ENCODE measurements around the gene UBASH3B. TPM values are rescaled to one million over a fixed set of nuclear protein-coding genes. Genes with fewer than 3 reads are reported as not detected.

UBASH3B gene
- total RNA-seq, 1 experiment from 2014 or later: 81.9 TPM

- CTCF ChIA-PET: no interaction called here
- H2AFZ ChIP-seq: no peak overlapping the region
Measured at GRCh38 chr11:122714484-122714883, 59.0 kb downstream of the UBASH3B start.

GRCh38 chr11:122715548-122716440 is 60.3 kb downstream of the UBASH3B start:
- H3K79me2 ChIP-seq (ENCODE audit: low read depth): peaks cover 97% of the 10 kb centered on the region
- no peak for DNase-seq
- H3K9me3 ChIP-seq (ENCODE audit: insufficient read depth, low read depth): no peaks in the 10 kb centered on the region
- BruUV-seq (replicated peaks): no TSS peak
- H3K4me2 ChIP-seq: no peak overlapping the region
- H3K36me3 ChIP-seq (ENCODE audit: low read depth): peaks cover 18% of the 10 kb centered on the region
- ChIA-PET POLR2A (ENCODE audit: unreplicated experiment) (no interaction called here), CTCF (no interaction called here)
- intact Hi-C loops (cut with micrococcal nuclease; ENCODE audit: unreplicated experiment): no loop called here
- no peaks in the 10 kb centered on the region for H3K9me2 ChIP-seq (ENCODE audit: insufficient read depth)
- H3K27ac ChIP-seq: no peak overlapping the region
- no peak overlapping the region for H3K4me3 ChIP-seq
- no peak overlapping the region for H2AFZ ChIP-seq
- H3K27me3 ChIP-seq (ENCODE audit: insufficient read depth, low read depth): no peaks in the 10 kb centered on the region
- H4K20me1 ChIP-seq (ENCODE audit: insufficient read depth): peaks cover 13% of the 10 kb centered on the region
- peaks cover 30% of the 10 kb centered on the region for H3F3A ChIP-seq (ENCODE audit: insufficient read depth, low read depth)
- H3K4me1 ChIP-seq (replicated peaks; ENCODE audit: insufficient read depth): peaks cover 14% of the 10 kb centered on the region
- TF ChIP-seq CTCF (conservative IDR thresholded peaks at IDR 0.05): no peak
- TF ChIP-seq EZH2 (IDR thresholded peaks at IDR 0.05; ENCODE audit: low read depth): no peak

More at GRCh38 chr11:122714484-122714883, 59.0 kb downstream of the UBASH3B start:
- Histone ChIP-seq H3K9me2 (ENCODE audit: insufficient read depth) (no peaks in the 10 kb centered on the region), H3K79me2 (ENCODE audit: low read depth) (peaks cover 97% of the 10 kb centered on the region), H3K27ac (no peak overlapping the region), H4K20me1 (ENCODE audit: insufficient read depth) (peaks cover 5% of the 10 kb centered on the region; the same call in 1 of the 2 replicates), H3K9me3 (ENCODE audit: insufficient read depth, low read depth) (no peaks in the 10 kb centered on the region), H3K4me1 (replicated peaks; ENCODE audit: insufficient read depth) (peaks cover 7% of the 10 kb centered on the region), H3K36me3 (ENCODE audit: low read depth) (peaks cover 18% of the 10 kb centered on the region), H3K27me3 (ENCODE audit: insufficient read depth, low read depth) (no peaks in the 10 kb centered on the region), H3K4me3 (no peak overlapping the region), H3F3A (ENCODE audit: insufficient read depth, low read depth) (peaks cover 29% of the 10 kb centered on the region), H3K4me2 (no peak overlapping the region)
- BruUV-seq (replicated peaks): no TSS peak
- POLR2A ChIA-PET (ENCODE audit: unreplicated experiment): no interaction called here
- TF ChIP-seq CTCF (conservative IDR thresholded peaks at IDR 0.05) (no peak), EZH2 (IDR thresholded peaks at IDR 0.05; ENCODE audit: low read depth) (no peak)
- no peak for DNase-seq
- intact Hi-C loops (cut with micrococcal nuclease; ENCODE audit: unreplicated experiment): no loop called here

- peaks cover 18% of the 10 kb centered on the region for H3K36me3 ChIP-seq (ENCODE audit: low read depth)
- peaks cover 95% of the 10 kb centered on the region for H3K79me2 ChIP-seq (ENCODE audit: low read depth)
- POLR2A ChIA-PET (ENCODE audit: unreplicated experiment): no interaction called here
Measured at GRCh38 chr11:122717264-122717867, 61.8 kb downstream of the UBASH3B start.

More at GRCh38 chr11:122717264-122717867, 61.8 kb downstream of the UBASH3B start:
- peaks cover 30% of the 10 kb centered on the region for H3K4me1 ChIP-seq (replicated peaks; ENCODE audit: insufficient read depth)
- no peaks in the 10 kb centered on the region for H3K27me3 ChIP-seq (ENCODE audit: insufficient read depth, low read depth)
- H3K9me3 ChIP-seq (ENCODE audit: insufficient read depth, low read depth): no peaks in the 10 kb centered on the region
- no peak overlapping the region for H3K27ac ChIP-seq
- peaks cover 34% of the 10 kb centered on the region for H3F3A ChIP-seq (ENCODE audit: insufficient read depth, low read depth)
- CTCF ChIA-PET: no interaction called here
- DNase-seq: no peak
- no peak overlapping the region for H2AFZ ChIP-seq
- no peaks in the 10 kb centered on the region for H3K9me2 ChIP-seq (ENCODE audit: insufficient read depth)
- TF ChIP-seq CTCF (conservative IDR thresholded peaks at IDR 0.05): no peak
- no peak for TF ChIP-seq EZH2 (IDR thresholded peaks at IDR 0.05; ENCODE audit: low read depth)
- no peak overlapping the region for H3K4me3 ChIP-seq
- no peak overlapping the region for H3K4me2 ChIP-seq
- intact Hi-C loops (cut with micrococcal nuclease; ENCODE audit: unreplicated experiment): no loop called here
- H4K20me1 ChIP-seq (ENCODE audit: insufficient read depth): peaks cover 24% of the 10 kb centered on the region
- no TSS peak for BruUV-seq (replicated peaks)

All from PC-9 (cell line).